ENCODE measurements around the gene RAB19.
"Not testable (repeated sequence)": the region's sequence is repeated elsewhere in the genome, so short reads cannot be mapped to it uniquely, and the experiment has no call there.

The RAB19 gene

GRCh38 chr7:140453785-140454656 is 50.2 kb downstream of the RAB19 start:
- not testable (repeated sequence) for DNase-seq (ENCODE audit: low read depth in 2 of 2)

- no peak for DNase-seq (ENCODE audit: low read depth in 2 of 2)
Measured at GRCh38 chr7:140454657-140455015, 50.8 kb downstream of the RAB19 start.

GRCh38 chr7:140455743-140456142 is 51.9 kb downstream of the RAB19 start:
- DNase-seq (ENCODE audit: low read depth in 2 of 2) = no peak

- DNase-seq (ENCODE audit: low read depth in 2 of 2) = no peak
Measured at GRCh38 chr7:140456551-140457051, 52.7 kb downstream of the RAB19 start.

GRCh38 chr7:140458201-140458600 is 54.3 kb downstream of the RAB19 start:
- DNase-seq (ENCODE audit: low read depth in 2 of 2) = no peak

GRCh38 chr7:140458916-140459315 is 55.1 kb downstream of the RAB19 start:
- no peak for DNase-seq (ENCODE audit: low read depth in 2 of 2)

- DNase-seq (ENCODE audit: low read depth in 2 of 2) = no peak
Measured at GRCh38 chr7:140463111-140463510, 59.3 kb downstream of the RAB19 start.

- DNase-seq (ENCODE audit: low read depth in 2 of 2) = no peak
Measured at GRCh38 chr7:140475747-140476333, 72.0 kb downstream of the RAB19 start.

GRCh38 chr7:140476698-140477261 is 72.9 kb downstream of the RAB19 start:
- no peak for DNase-seq (ENCODE audit: low read depth in 2 of 2)

Measured in fibroblast of skin of left biceps (primary cell).